ENCODE measurements around the gene CD38. TPM values are rescaled to one million over a fixed set of nuclear protein-coding genes. Genes with fewer than 3 reads are reported as not detected.

CD38 gene
- total RNA-seq, 1 experiment from 2014 or later = 0.07 TPM

- H4K20me1 ChIP-seq (ENCODE audit: control insufficient read depth, insufficient read depth, insufficient read length) = no peaks in the 10 kb centered on the region
- no peak overlapping the region for H2BK15ac ChIP-seq (ENCODE audit: low read depth, low read length)
- H3K79me2 ChIP-seq (ENCODE audit: insufficient read depth, low read length) = no peaks in the 10 kb centered on the region
- H3K27ac ChIP-seq (ENCODE audit: insufficient read length, low read depth, low read length) = no peak overlapping the region
- Mint-ChIP-seq H3K27me3 (ENCODE audit: low read depth) (no peaks in the 10 kb centered on the region; the same call in 1 of the 2 replicates), H3K9me3 (peaks cover 0 to 2% of the 10 kb centered on the region in 2 experiments; a peak in 2 of 5 replicates), H3K27ac (peak overlapping the region in 1 of 3 experiments; percentile 17; a peak in 2 of 7 replicates), H3K4me3 (no peak overlapping the region), H3K36me3 (ENCODE audit: insufficient read depth in 1 of 3, low read depth in 3 of 3) (no peaks in the 10 kb centered on the region), H3K4me1 (peaks cover 8 to 11% of the 10 kb centered on the region in 2 experiments)
- H2BK5ac ChIP-seq (ENCODE audit: insufficient read length, low read length) = no peak overlapping the region
- H3K23me2 ChIP-seq (ENCODE audit: insufficient read length, low read depth, low read length, poor library complexity, severe bottlenecking) = no peaks in the 10 kb centered on the region
- H3K79me1 ChIP-seq (ENCODE audit: insufficient read depth, low read depth, low read length, poor library complexity, severe bottlenecking) = no peaks in the 10 kb centered on the region
- no peak for TF ChIP-seq CTCF (conservative IDR thresholded peaks at IDR 0.05)
- H3K4ac ChIP-seq (ENCODE audit: low read depth, low read length) = no peak overlapping the region
- no peak overlapping the region for H3K56ac ChIP-seq (ENCODE audit: insufficient read length, low read depth, low read length)
- H3K18ac ChIP-seq (ENCODE audit: insufficient read length, low read depth, low read length) = no peak overlapping the region
- H4K91ac ChIP-seq (ENCODE audit: insufficient read length, low read depth, low read length) = no peak overlapping the region
- no CpG with 5 or more reads among the region's 4 CpGs for WGBS (ENCODE audit: extremely low coverage, insufficient read length, low lambda C conversion rate)
- DNase-seq = no peak
- no peak overlapping the region for H3K9ac ChIP-seq (ENCODE audit: extremely low read depth, insufficient read length, low read length)
- H2BK20ac ChIP-seq (ENCODE audit: low read depth, low read length, poor library complexity, severe bottlenecking) = peak overlapping the region; percentile 62
- H3K23ac ChIP-seq (ENCODE audit: insufficient read length, low read depth, low read length) = no peak overlapping the region
- no peak overlapping the region for H2BK120ac ChIP-seq (ENCODE audit: low read depth, low read length, poor library complexity, severe bottlenecking)
- no peaks in the 10 kb centered on the region for H3K9me3 ChIP-seq (ENCODE audit: control insufficient read depth, low read depth, low read length)
- no peak overlapping the region for H3K14ac ChIP-seq (ENCODE audit: insufficient read depth, low read length)
- no peaks in the 10 kb centered on the region for H3K27me3 ChIP-seq (ENCODE audit: insufficient read depth, low read length)
- H3K4me1 ChIP-seq (ENCODE audit: insufficient read depth, low read length) = no peaks in the 10 kb centered on the region
- no peak overlapping the region for H3T11ph ChIP-seq (ENCODE audit: low read length)
- H2AK5ac ChIP-seq (ENCODE audit: insufficient read length, low read length) = no peak overlapping the region
- H4K5ac ChIP-seq (ENCODE audit: insufficient read length, low read depth, low read length) = no peak overlapping the region
- no peak overlapping the region for H2AFZ ChIP-seq (ENCODE audit: low read length)
- H2BK12ac ChIP-seq (ENCODE audit: insufficient read length, low read depth, low read length) = no peak overlapping the region
- no peak overlapping the region for H4K8ac ChIP-seq (replicated peaks; ENCODE audit: insufficient read length, low read depth, low read length)
- H3K4me2 ChIP-seq (ENCODE audit: insufficient read depth, insufficient read length, low read length) = no peak overlapping the region
Measured at GRCh38 chr4:15883610-15884243, 105.6 kb downstream of the CD38 start.

All from H9 (cell line).